Measurements from ENCODE around the gene TRIM65. TPM values are rescaled to one million over a fixed set of nuclear protein-coding genes. Genes with fewer than 3 reads are reported as not detected.
A peak's percentile ranks its signal among the peaks of the same experiment; 100 is the strongest.

Gene TRIM65
- total and polyA plus RNA-seq, 2 of the 13 experiments (the other 11 are each of a cell fraction or from before 2014, with no cell fraction given) = 10.3 to 22.4 TPM

DNA sequence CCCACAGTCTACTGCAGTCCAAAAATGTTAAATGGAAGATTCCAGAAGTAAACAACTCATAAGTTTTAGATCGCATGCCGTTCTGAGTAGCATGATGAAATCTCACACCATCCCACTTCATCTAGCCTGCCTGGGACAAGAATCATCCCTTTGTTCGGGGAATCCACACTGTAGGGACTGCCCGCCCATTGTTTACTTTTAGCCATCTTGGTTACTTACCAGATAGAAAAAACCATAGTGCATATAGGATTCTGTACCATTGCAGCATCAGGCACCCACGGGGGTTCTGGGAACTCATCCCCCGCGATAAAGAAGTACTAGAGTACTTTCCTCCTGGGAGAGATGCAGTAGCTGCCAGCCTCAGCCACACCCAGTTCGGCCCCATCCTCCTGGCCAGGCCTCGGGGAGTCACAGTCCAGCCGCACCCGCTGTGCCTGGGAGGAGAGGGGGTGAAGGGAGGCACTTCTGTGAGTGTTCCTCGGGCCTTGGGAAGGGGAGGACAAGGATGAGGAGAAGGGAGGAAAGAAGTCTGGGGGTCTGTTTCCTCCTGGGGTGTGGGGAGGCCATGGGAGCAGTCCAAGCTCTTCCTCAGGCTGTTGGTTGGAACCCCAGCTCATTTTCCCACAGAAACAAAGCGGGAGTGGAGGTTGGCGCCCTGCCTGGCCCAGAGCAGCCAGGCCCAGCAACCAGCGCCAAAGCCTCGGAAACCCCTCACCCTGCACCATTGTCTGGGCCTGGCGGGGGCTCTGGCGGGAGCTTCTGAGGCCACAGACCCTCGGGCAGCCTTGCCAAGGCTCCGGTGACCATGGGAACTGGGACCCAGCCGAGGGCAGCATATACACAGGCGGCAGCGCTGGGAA lies 27.2 kb downstream of the TRIM65 start (continued):
- TF ChIP-seq ZBED4 (CRISPR knock-in tag; IDR thresholded peaks at IDR 0.05; ENCODE audit: borderline replicate concordance) = peak; percentile 75; the same call in 1 of the 2 replicates
- 0 out of 2 replicates have a peak, but pooled peaks have one; percentile 49 for TF ChIP-seq SMAD1 (CRISPR knock-in tag; IDR thresholded peaks at IDR 0.05; ENCODE audit: borderline replicate concordance, low read depth)
- TF ChIP-seq ZNF572 (CRISPR knock-in tag; IDR thresholded peaks at IDR 0.05) = no peak
- no peak for TF ChIP-seq NAIF1 (CRISPR knock-in tag; IDR thresholded peaks at IDR 0.05; ENCODE audit: borderline replicate concordance)
- TF ChIP-seq MXI1 (IDR thresholded peaks at IDR 0.05; ENCODE audit: borderline replicate concordance, low read depth, low read length) = no peak
- peak; percentile 50; the same call in 1 of the 2 replicates for TF ChIP-seq HNF4A (CRISPR knock-in tag; IDR thresholded peaks at IDR 0.05)
- TF ChIP-seq, protein P1, sequence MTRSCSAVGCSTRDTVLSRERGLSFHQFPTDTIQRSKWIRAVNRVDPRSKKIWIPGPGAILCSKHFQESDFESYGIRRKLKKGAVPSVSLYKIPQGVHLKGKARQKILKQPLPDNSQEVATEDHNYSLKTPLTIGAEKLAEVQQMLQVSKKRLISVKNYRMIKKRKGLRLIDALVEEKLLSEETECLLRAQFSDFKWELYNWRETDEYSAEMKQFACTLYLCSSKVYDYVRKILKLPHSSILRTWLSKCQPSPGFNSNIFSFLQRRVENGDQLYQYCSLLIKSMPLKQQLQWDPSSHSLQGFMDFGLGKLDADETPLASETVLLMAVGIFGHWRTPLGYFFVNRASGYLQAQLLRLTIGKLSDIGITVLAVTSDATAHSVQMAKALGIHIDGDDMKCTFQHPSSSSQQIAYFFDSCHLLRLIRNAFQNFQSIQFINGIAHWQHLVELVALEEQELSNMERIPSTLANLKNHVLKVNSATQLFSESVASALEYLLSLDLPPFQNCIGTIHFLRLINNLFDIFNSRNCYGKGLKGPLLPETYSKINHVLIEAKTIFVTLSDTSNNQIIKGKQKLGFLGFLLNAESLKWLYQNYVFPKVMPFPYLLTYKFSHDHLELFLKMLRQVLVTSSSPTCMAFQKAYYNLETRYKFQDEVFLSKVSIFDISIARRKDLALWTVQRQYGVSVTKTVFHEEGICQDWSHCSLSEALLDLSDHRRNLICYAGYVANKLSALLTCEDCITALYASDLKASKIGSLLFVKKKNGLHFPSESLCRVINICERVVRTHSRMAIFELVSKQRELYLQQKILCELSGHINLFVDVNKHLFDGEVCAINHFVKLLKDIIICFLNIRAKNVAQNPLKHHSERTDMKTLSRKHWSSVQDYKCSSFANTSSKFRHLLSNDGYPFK (CRISPR knock-in tag; IDR thresholded peaks at IDR 0.05; ENCODE audit: borderline replicate concordance) = peak; percentile 52; the same call in 1 of the 2 replicates
- peak; percentile 43; the same call in 1 of the 2 replicates for TF ChIP-seq ZNF142 (CRISPR knock-in tag; IDR thresholded peaks at IDR 0.05)
- TF ChIP-seq ZNF746 (CRISPR knock-in tag; IDR thresholded peaks at IDR 0.05) = peak; percentile 73; the same call in 1 of the 2 replicates
- peak; percentile 94 for TF ChIP-seq CCDC6 (CRISPR knock-in tag; IDR thresholded peaks at IDR 0.05)
- TF ChIP-seq, protein P2, sequence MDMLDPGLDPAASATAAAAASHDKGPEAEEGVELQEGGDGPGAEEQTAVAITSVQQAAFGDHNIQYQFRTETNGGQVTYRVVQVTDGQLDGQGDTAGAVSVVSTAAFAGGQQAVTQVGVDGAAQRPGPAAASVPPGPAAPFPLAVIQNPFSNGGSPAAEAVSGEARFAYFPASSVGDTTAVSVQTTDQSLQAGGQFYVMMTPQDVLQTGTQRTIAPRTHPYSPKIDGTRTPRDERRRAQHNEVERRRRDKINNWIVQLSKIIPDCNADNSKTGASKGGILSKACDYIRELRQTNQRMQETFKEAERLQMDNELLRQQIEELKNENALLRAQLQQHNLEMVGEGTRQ (IDR thresholded peaks at IDR 0.05; ENCODE audit: low read depth, low read length) = no peak
- TF ChIP-seq, protein P2 (CRISPR knock-in tag; IDR thresholded peaks at IDR 0.05; ENCODE audit: borderline replicate concordance) = no peak

All from HepG2 (cell line).